Fibroblast of villous mesenchyme (primary cell): ENCODE results near the gene WDFY4. TPM values are rescaled to one million over a fixed set of nuclear protein-coding genes. Genes with fewer than 3 reads are reported as not detected.

Source experiments
- DNase-seq: peaks from one replicate; pipeline ENCODE4 v3.0.0-alpha.2; 2010; ENCODE audit warnings: low read depth
- H3K4me3 ChIP-seq: 2 replicates; pipeline ENCODE4 v1.5.1; 2011; ENCODE audit warnings: low read depth, mild to moderate bottlenecking, low read length
- CTCF ChIP-seq: IDR thresholded peaks from 2 replicates; pipeline ENCODE4 v1.5.1; 2012; ENCODE audit warnings: low read depth, mild to moderate bottlenecking, low read length; ENCODE audit not compliant: insufficient read depth
- total RNA-seq: library from RNA; depleted of rRNA; stranded (reverse); fragments of >200 nt; gene quantifications from 2 replicates; pipeline ENCODE4 v1.2.3, GENCODE V29; 2012

Gene WDFY4
- total RNA-seq, 1 donor: not detected

- no peak overlapping the region for H3K4me3 ChIP-seq
- TF ChIP-seq CTCF: no peak
- DNase-seq: no peak
These were observed 215.1 kb downstream of the WDFY4 start for GRCh38 chr10:48899781-48900180.

GRCh38 chr10:48900371-48900801 lies 215.7 kb downstream of the WDFY4 start:
- H3K4me3 ChIP-seq: no peak overlapping the region
- no peak for DNase-seq
- TF ChIP-seq CTCF: no peak

GRCh38 chr10:48901319-48901718 lies 216.6 kb downstream of the WDFY4 start:
- TF ChIP-seq CTCF: no peak
- DNase-seq: no peak

GRCh38 chr10:48902096-48902495 lies 217.4 kb downstream of the WDFY4 start:
- TF ChIP-seq CTCF: no peak
- DNase-seq: no peak
- H3K4me3 ChIP-seq: no peak overlapping the region

More at GRCh38 chr10:48901319-48901718, 216.6 kb downstream of the WDFY4 start:
- H3K4me3 ChIP-seq: no peak overlapping the region

GRCh38 chr10:48903151-48903550 lies 218.5 kb downstream of the WDFY4 start:
- no peak for DNase-seq
- H3K4me3 ChIP-seq: no peak overlapping the region
- TF ChIP-seq CTCF: no peak

GRCh38 chr10:48904861-48905260 lies 220.2 kb downstream of the WDFY4 start:
- no peak for TF ChIP-seq CTCF
- H3K4me3 ChIP-seq: no peak overlapping the region
- no peak for DNase-seq

GRCh38 chr10:48905311-48905710 lies 220.6 kb downstream of the WDFY4 start:
- TF ChIP-seq CTCF: no peak
- DNase-seq: no peak
- H3K4me3 ChIP-seq: no peak overlapping the region
